ENCODE measurements around the gene RSBN1.

RSBN1 gene

DNA sequence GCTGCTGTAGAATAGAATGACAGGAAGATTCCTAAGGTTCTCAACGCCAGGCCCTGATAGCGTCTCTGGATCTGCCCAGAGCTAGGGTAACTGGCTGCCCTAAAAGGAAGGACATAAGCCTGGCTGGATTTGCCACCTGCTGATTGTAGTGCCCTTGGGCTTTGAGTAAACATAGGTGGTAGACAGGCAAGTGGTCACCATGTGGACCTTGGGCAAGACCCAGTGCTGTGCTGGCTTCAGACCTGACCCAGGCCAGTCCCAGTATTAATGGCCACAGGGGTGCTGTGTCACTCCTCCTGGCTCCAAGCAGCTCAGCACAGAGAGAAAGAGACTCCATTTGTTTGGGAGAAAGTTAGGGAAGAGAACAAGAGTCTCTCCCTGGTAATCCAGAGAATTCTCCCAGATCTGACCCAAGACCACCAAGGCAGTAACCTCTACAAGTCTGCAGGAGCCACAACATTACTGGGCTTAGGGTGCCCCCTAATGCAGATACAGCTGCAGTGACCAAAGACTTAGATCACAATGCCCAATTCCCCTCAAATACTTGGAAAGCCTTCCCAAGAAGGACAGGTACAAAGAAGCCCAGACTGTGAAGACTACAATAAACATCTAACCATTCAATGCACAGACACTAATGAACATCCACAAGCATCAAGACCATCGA lies 97.5 kb downstream of the RSBN1 start:
- Mint-ChIP-seq H3K27ac (no peak overlapping the region), H3K27me3 (no peaks in the 10 kb centered on the region), H3K4me3 (no peak overlapping the region), H3K36me3 (peaks cover 60 to 75% of the 10 kb centered on the region in 2 donors), H3K4me1 (no peaks in the 10 kb centered on the region), H3K9me3 (peaks cover 12 to 15% of the 10 kb centered on the region in 2 donors)
- DNase-seq (no peak), ATAC-seq (replicated peaks) (no peak)

Data from stimulated activated naive B cell treated with anti-CD40 and anti-IgM and Interleukin-4, amounts not matched to agents 10 μg/mL and 1 μg/mL and 100 μg/mL, for 72 hours (primary cell).